H1 (cell line): Measurements from ENCODE around the gene TUBA3D. TPM values are rescaled to one million over a fixed set of nuclear protein-coding genes. Genes with fewer than 3 reads are reported as not detected.
"Not testable (repeated sequence)": the region's sequence is repeated elsewhere in the genome, so short reads cannot be mapped to it uniquely, and the experiment has no call there.

Experiments
- CTCF ChIA-PET: fragments of 300-600 bp; sonication (Branson Sonifier 250); formaldehyde crosslinking; loops from one replicate; lab custom pipeline; 2021; ENCODE audit not compliant: partially characterized antibody; lab: Charles Lee
- POLR2A ChIA-PET: fragments of 300-600 bp; sonication (Branson Sonifier 250); formaldehyde crosslinking; loops from one replicate; lab custom pipeline; 2021; ENCODE audit warnings: inconsistent platforms; ENCODE audit not compliant: partially characterized antibody; lab: Charles Lee
- DNase-seq, 2 experiments: peaks; one replicate each; pipeline versions ENCODE4 v3.0.0 to v3.0.0-alpha.2; 2010 to 2022; ENCODE audit warnings: low spot score in 2 of 2, low read depth in 1 of 2, mixed read lengths in 1 of 2
- FAIRE-seq: peaks from 2 replicates; lab custom pipeline; 2011; peaks lifted over from hg19 to GRCh38; lab: Jason Lieb, UNC
- H2AFZ ChIP-seq: 2 replicates; pipeline ENCODE4 v1.8.1; 2012; ENCODE audit warnings: low read length, inconsistent platforms
- H2AK5ac ChIP-seq: 2 replicates; pipeline ENCODE4 v1.6.1; 2013; ENCODE audit warnings: low read depth, low read length
- H2BK120ac ChIP-seq: replicated peaks from 2 replicates; pipeline ENCODE3; 2013; ENCODE audit warnings: low read depth, low read length, inconsistent platforms
- H2BK12ac ChIP-seq: 2 replicates; pipeline ENCODE4 v1.6.1; 2013; ENCODE audit warnings: low read depth, low read length
- H2BK15ac ChIP-seq: 2 replicates; pipeline ENCODE4 v1.6.1; 2013; ENCODE audit warnings: low read length
- H2BK20ac ChIP-seq: 2 replicates; pipeline ENCODE4 v1.6.1; 2013; ENCODE audit warnings: low read length
- H2BK5ac ChIP-seq: 2 replicates; pipeline ENCODE4 v1.6.1; 2013; ENCODE audit warnings: low read depth, low read length
- H3K14ac ChIP-seq: 2 replicates; pipeline ENCODE4 v1.6.1; 2013; ENCODE audit warnings: inconsistent platforms; ENCODE audit not compliant: insufficient read length
- H3K18ac ChIP-seq: 2 replicates; pipeline ENCODE4 v1.6.1; 2013; ENCODE audit warnings: low read length; ENCODE audit errors: extremely low read depth
- H3K23ac ChIP-seq: 2 replicates; pipeline ENCODE4 v1.6.1; 2013; ENCODE audit warnings: inconsistent platforms; ENCODE audit not compliant: insufficient read length
- H3K23me2 ChIP-seq: 2 replicates; pipeline ENCODE4 v1.6.1; 2013; ENCODE audit warnings: low read depth, low read length
- H3K27ac ChIP-seq: 2 replicates; pipeline ENCODE4 v1.6.1; 2011; ENCODE audit warnings: low read depth, low read length, inconsistent platforms
- H3K27me3 ChIP-seq, 4 experiments: replicated peaks in 1 of 4; 1 replicate in 1 of 4; 2 replicates in 3 of 4; pipeline versions ENCODE4 v1.6.1 to v1.8.1; 2011 to 2013; ENCODE audit warnings: low read length in 3 of 4, mild to moderate bottlenecking in 3 of 4, inconsistent platforms in 2 of 4, mixed read lengths in 2 of 4, moderate library complexity in 1 of 4; ENCODE audit not compliant: control insufficient read depth in 3 of 4, insufficient read depth in 3 of 4; ENCODE audit errors: extremely low read depth in 1 of 4
- H3K36me3 ChIP-seq, 4 experiments: 2 replicates each; pipeline versions ENCODE4 v1.6.1 to v1.8.1; 2011 to 2013; ENCODE audit warnings: mild to moderate bottlenecking in 4 of 4, low read length in 3 of 4, moderate library complexity in 2 of 4, control low read depth in 1 of 4, inconsistent platforms in 1 of 4; ENCODE audit not compliant: insufficient read depth in 4 of 4, control insufficient read depth in 2 of 4
- H3K4ac ChIP-seq: replicated peaks from 2 replicates; pipeline ENCODE3; 2013; ENCODE audit warnings: low read length, low read depth, mixed read lengths, inconsistent platforms; ENCODE audit not compliant: insufficient read length
- H3K4me1 ChIP-seq, 4 experiments: replicated peaks in 1 of 4; 1 replicate in 1 of 4; 2 replicates in 3 of 4; pipeline versions ENCODE4 v1.6.1 to v1.8.1; 2011 to 2013; ENCODE audit warnings: low read length in 3 of 4, inconsistent platforms in 2 of 4, mixed read lengths in 1 of 4; ENCODE audit not compliant: insufficient read depth in 4 of 4, control insufficient read depth in 3 of 4
- H3K4me2 ChIP-seq, 2 experiments: 2 replicates each; pipeline versions ENCODE4 v1.6.1 to v1.8.1; 2011 to 2013; ENCODE audit warnings: low read depth in 2 of 2, low read length in 2 of 2, control low read depth in 1 of 2, inconsistent platforms in 1 of 2, mild to moderate bottlenecking in 1 of 2; ENCODE audit not compliant: insufficient read depth in 1 of 2
- H3K4me3 ChIP-seq, 4 experiments: fragments of 200-600, 300-600 bp in 1 of 4; sonication (generic), shearing (Covaris generic), sonication (Bioruptor Twin) in 1 of 4; 2 replicates each; pipeline versions ENCODE4 v1.5.1 to v1.8.1; 2011 to 2016; ENCODE audit warnings: low read length in 4 of 4, low read depth in 3 of 4, control low read depth in 2 of 4, inconsistent platforms in 2 of 4, mild to moderate bottlenecking in 2 of 4, mixed read lengths in 1 of 4, moderate library complexity in 1 of 4; ENCODE audit not compliant: insufficient read depth in 2 of 4; ENCODE audit errors: extremely low read depth in 1 of 4
- H3K56ac ChIP-seq: replicated peaks from 2 replicates; pipeline ENCODE3; 2013; ENCODE audit warnings: low read depth, mild to moderate bottlenecking, mixed read lengths, low read length, inconsistent platforms; ENCODE audit not compliant: insufficient read length
- H3K79me1 ChIP-seq: 2 replicates; pipeline ENCODE4 v1.6.1; 2013; ENCODE audit warnings: low read depth, low read length, control low read depth
- H3K79me2 ChIP-seq, 2 experiments: 2 replicates each; pipeline versions ENCODE4 v1.6.1 to v1.8.1; 2012 to 2013; ENCODE audit warnings: low read length in 2 of 2, mild to moderate bottlenecking in 2 of 2, inconsistent platforms in 1 of 2; ENCODE audit not compliant: insufficient read depth in 2 of 2, control insufficient read depth in 1 of 2
- H3K9ac ChIP-seq, 4 experiments: replicated peaks in 1 of 4; 1 replicate in 1 of 4; 2 replicates in 3 of 4; pipeline versions ENCODE4 v1.6.1 to v1.8.1; 2011 to 2013; ENCODE audit warnings: low read depth in 3 of 4, low read length in 3 of 4, control low read depth in 2 of 4, mild to moderate bottlenecking in 2 of 4, moderate library complexity in 2 of 4, inconsistent platforms in 1 of 4; ENCODE audit errors: extremely low read depth in 1 of 4
- H3K9me3 ChIP-seq, 2 experiments: 2 replicates each; pipeline versions ENCODE4 v1.6.1 to v1.8.1; 2012 to 2013; ENCODE audit warnings: mild to moderate bottlenecking in 2 of 2, moderate library complexity in 2 of 2, control low read depth in 1 of 2, inconsistent platforms in 1 of 2, low read depth in 1 of 2, low read length in 1 of 2, mixed read lengths in 1 of 2; ENCODE audit not compliant: insufficient read depth in 2 of 2
- H4K20me1 ChIP-seq, 2 experiments: replicated peaks in 1 of 2; 2 replicates each; pipeline versions ENCODE3 to v1.8.1; 2011 to 2013; ENCODE audit warnings: inconsistent platforms in 2 of 2, low read length in 2 of 2, mild to moderate bottlenecking in 1 of 2; ENCODE audit not compliant: insufficient read depth in 2 of 2, control insufficient read depth in 1 of 2
- H4K5ac ChIP-seq: 2 replicates; pipeline ENCODE4 v1.6.1; 2013; ENCODE audit warnings: low read length, low read depth, mixed read lengths, inconsistent platforms; ENCODE audit not compliant: insufficient read length
- H4K8ac ChIP-seq: 2 replicates; pipeline ENCODE4 v1.8.0; 2013; ENCODE audit warnings: mild to moderate bottlenecking, moderate library complexity, low read length, inconsistent platforms; ENCODE audit not compliant: insufficient read depth; ENCODE audit errors: extremely low read depth
- H4K91ac ChIP-seq: replicated peaks from 2 replicates; pipeline ENCODE3; 2013; ENCODE audit warnings: low read length, mixed read lengths, inconsistent platforms; ENCODE audit not compliant: insufficient read length
- WGBS, 2 experiments: shearing (Covaris generic) in 1 of 2; methylation state at CpG; one replicate each; pipeline versions ENCODE4 v1.1.6 to v1.1.7; 2013 to 2015; ENCODE audit warnings: low lambda C conversion rate in 2 of 2, mixed read lengths in 2 of 2, inconsistent platforms in 1 of 2, low coverage in 1 of 2, missing lambda C conversion rate in 1 of 2; ENCODE audit not compliant: insufficient replicate concordance in 2 of 2, insufficient coverage in 1 of 2, insufficient read length in 1 of 2; ENCODE audit errors: extremely low coverage in 1 of 2, missing lambda C conversion rate in 1 of 2; 5-methylcytosine and 5-hydroxymethylcytosine counted together
- polyA plus RNA-seq, 7 experiments: library from polyadenylated mRNA; depleted of rRNA in 3 of 7; stranded (reverse) in 5 of 7; unstranded in 2 of 7; fragments of >200 nt in 5 of 7; fragments of 200-250 nt in 2 of 7; gene quantifications; 1 replicate in 5 of 7; 2 replicates in 1 of 7; 4 replicates in 1 of 7; pipeline versions ENCODE4 v1.2.1 to v1.2.3, GENCODE V29; 2011 to 2013; ENCODE audit warnings: missing spikeins in 2 of 7, mixed read lengths in 2 of 7
- total RNA-seq: library from RNA; stranded (reverse); fragmentation: NEBNext Ultra II Directional; extraction: Animal tissue kit (Norgen Biotek cat#: 25700); gene quantifications from 2 replicates; pipeline ENCODE4 v1.2.1, GENCODE V29; 2021

Gene TUBA3D
- total and polyA plus RNA-seq, 2 of the 8 experiments (the other 6 are each of a cell fraction or from before 2014, with no cell fraction given): 0.15 TPM; not detected in 1

DNA sequence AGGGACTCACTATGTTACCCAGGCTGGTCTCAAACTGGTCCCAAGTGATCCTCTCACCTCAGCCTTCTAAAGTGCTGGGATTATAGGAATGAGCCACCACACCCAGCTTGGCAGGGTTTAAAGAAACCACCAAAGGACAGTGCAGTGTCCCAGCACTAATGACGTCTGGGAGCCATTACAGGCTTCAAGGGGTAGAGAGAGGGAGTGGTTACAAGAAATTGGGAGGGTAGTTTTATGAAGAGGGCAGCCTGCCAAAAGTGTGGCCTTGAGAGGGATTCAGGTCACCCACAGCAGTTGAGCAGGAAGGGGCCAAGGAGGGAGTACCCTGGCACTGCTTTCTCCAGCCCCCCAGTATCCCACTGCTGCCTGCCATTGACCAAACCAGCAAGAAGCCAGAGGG, 1.3 kb downstream of the TUBA3D start:
- 87% methylated on average over 1 of the region's 1 CpG; no CpG with 5 or more reads in 1 of the 2 experiments for WGBS, 2 experiments

GRCh38 chr2:131478074-131478849, 2.3 kb downstream of the TUBA3D start:
- POLR2A ChIA-PET, H4K91ac ChIP-seq, H2BK15ac ChIP-seq, H3K9me3 ChIP-seq, H3K23ac ChIP-seq, H3K4me2 ChIP-seq, H4K20me1 ChIP-seq, H3K4me1 ChIP-seq, H2BK5ac ChIP-seq, H2AFZ ChIP-seq, DNase-seq, H3K79me2 ChIP-seq, H3K36me3 ChIP-seq, H3K23me2 ChIP-seq, H3K4me3 ChIP-seq, H3K4ac ChIP-seq, H3K9ac ChIP-seq, H3K14ac ChIP-seq, H3K27ac ChIP-seq, H2AK5ac ChIP-seq, H3K18ac ChIP-seq, H4K8ac ChIP-seq, H2BK120ac ChIP-seq, H2BK20ac ChIP-seq, H2BK12ac ChIP-seq, H3K79me1 ChIP-seq, H3K27me3 ChIP-seq, H4K5ac ChIP-seq, FAIRE-seq, H3K56ac ChIP-seq, CTCF ChIA-PET: not testable (repeated sequence)
- 96% methylated on average over 12 of the region's 18 CpGs; no CpG with 5 or more reads in 1 of the 2 experiments for WGBS, 2 experiments

More for the DNA sequence above, 1.3 kb downstream of the TUBA3D start:
- H3K4me1 ChIP-seq, H3K79me1 ChIP-seq, H3K14ac ChIP-seq, H2BK20ac ChIP-seq, H3K9me3 ChIP-seq, H2BK15ac ChIP-seq, H3K27ac ChIP-seq, H3K23ac ChIP-seq, CTCF ChIA-PET, H2BK5ac ChIP-seq, H4K8ac ChIP-seq, H3K18ac ChIP-seq, FAIRE-seq, DNase-seq, H3K56ac ChIP-seq, H3K36me3 ChIP-seq, H2AK5ac ChIP-seq, H3K9ac ChIP-seq, H4K20me1 ChIP-seq, H3K4me2 ChIP-seq, H2BK120ac ChIP-seq, H3K27me3 ChIP-seq, POLR2A ChIA-PET, H4K5ac ChIP-seq, H3K23me2 ChIP-seq, H3K79me2 ChIP-seq, H2BK12ac ChIP-seq, H3K4ac ChIP-seq, H3K4me3 ChIP-seq, H2AFZ ChIP-seq, H4K91ac ChIP-seq: not testable (repeated sequence)
